Loucy (cell line): ENCODE data around the gene PILRB.
"Not testable (repeated sequence)": the region's sequence is repeated elsewhere in the genome, so short reads cannot be mapped to it uniquely, and the experiment has no call there.

ENCODE experiments used
- H2AFZ ChIP-seq: fragments of 200-600 bp; sonication (generic); 2 replicates; pipeline ENCODE4 v1.6.0; 2016; ENCODE audit warnings: antibody characterized with exemption, mild to moderate bottlenecking, low read length, moderate library complexity
- H3F3A ChIP-seq: fragments of 200-600 bp; 2 replicates; pipeline ENCODE4 v1.6.0; 2016; ENCODE audit warnings: antibody characterized with exemption, low read depth, mild to moderate bottlenecking
- H3K27me3 ChIP-seq: fragments of 200-600 bp; sonication (generic); 2 replicates; pipeline ENCODE4 v1.6.1; 2014; ENCODE audit warnings: low read length, mild to moderate bottlenecking; ENCODE audit not compliant: insufficient read depth, poor library complexity, severe bottlenecking
- H3K36me3 ChIP-seq: fragments of 200-600 bp; sonication (generic); 2 replicates; pipeline ENCODE4 v1.6.1; 2016; ENCODE audit warnings: low read length; ENCODE audit not compliant: insufficient read depth
- H3K4me1 ChIP-seq: fragments of 200-600 bp; sonication (generic); 2 replicates; pipeline ENCODE4 v1.5.1; 2014; ENCODE audit warnings: low read length, mild to moderate bottlenecking; ENCODE audit not compliant: insufficient read depth, poor library complexity, severe bottlenecking
- H3K4me2 ChIP-seq: fragments of 200-600 bp; sonication (generic); 2 replicates; pipeline ENCODE4 v1.6.0; 2014; ENCODE audit warnings: antibody characterized with exemption, low read length, low read depth, mild to moderate bottlenecking; ENCODE audit not compliant: poor library complexity, severe bottlenecking
- H3K4me3 ChIP-seq: fragments of 200-600 bp; sonication (generic); 2 replicates; pipeline ENCODE4 v1.5.1; 2014; ENCODE audit warnings: low read length, mild to moderate bottlenecking, mixed read lengths; ENCODE audit not compliant: poor library complexity, severe bottlenecking
- H3K79me2 ChIP-seq: fragments of 200-600 bp; sonication (generic); 2 replicates; pipeline ENCODE4 v1.6.1; 2014; ENCODE audit warnings: low read length; ENCODE audit not compliant: insufficient read depth
- H3K9ac ChIP-seq: fragments of 200-600 bp; sonication (generic); 2 replicates; pipeline ENCODE4 v1.6.0; 2014; ENCODE audit warnings: mild to moderate bottlenecking, low read depth, low read length, moderate library complexity; ENCODE audit not compliant: poor library complexity, severe bottlenecking
- H3K9me2 ChIP-seq: fragments of 200-600 bp; sonication (generic); replicated peaks from 2 replicates; pipeline ENCODE4 v1.6.1; 2016; ENCODE audit warnings: low read depth, low read length, mixed read lengths
- H3K9me3 ChIP-seq: fragments of 200-600 bp; sonication (generic); 2 replicates; pipeline ENCODE4 v1.6.1; 2014; ENCODE audit warnings: mild to moderate bottlenecking, antibody characterized with exemption, low read length, low read depth; ENCODE audit not compliant: insufficient read depth
- H4K20me1 ChIP-seq: fragments of 200-600 bp; sonication (generic); 2 replicates; pipeline ENCODE4 v1.6.0; 2014; ENCODE audit warnings: antibody characterized with exemption, low read length, mild to moderate bottlenecking; ENCODE audit not compliant: insufficient read depth, poor library complexity, severe bottlenecking
- CTCF ChIP-seq: fragments of 200-600 bp; sonication (generic); conservative IDR thresholded peaks from 2 replicates; pipeline ENCODE4 v1.5.1; 2014; ENCODE audit warnings: mild to moderate bottlenecking, antibody characterized with exemption, low read length
- EZH2phosphoT487 ChIP-seq: fragments of 200-600 bp; IDR thresholded peaks from 2 replicates; pipeline ENCODE4 v1.6.1; 2018; ENCODE audit warnings: antibody characterized with exemption, mild to moderate bottlenecking, moderate library complexity, borderline replicate concordance

The PILRB gene

GRCh38 chr7:100344560-100345287, 13.2 kb upstream of the PILRB start:
- TF ChIP-seq CTCF: peak; percentile 58
- H3K4me2 ChIP-seq, H3F3A ChIP-seq, H3K9me2 ChIP-seq, H3K27me3 ChIP-seq, H3K9ac ChIP-seq, H2AFZ ChIP-seq, H3K4me1 ChIP-seq, H3K4me3 ChIP-seq, H3K9me3 ChIP-seq: not testable (repeated sequence)
- H3K36me3 ChIP-seq: peaks cover 54% of the 10 kb centered on the region
- peaks cover 28% of the 10 kb centered on the region for H4K20me1 ChIP-seq
- peaks cover 39% of the 10 kb centered on the region; the same call in 1 of the 2 replicates for H3K79me2 ChIP-seq

GRCh38 chr7:100345288-100345672, 12.6 kb upstream of the PILRB start:
- H3K4me2 ChIP-seq, H3K9me2 ChIP-seq, H3K4me3 ChIP-seq, H2AFZ ChIP-seq, H3K9me3 ChIP-seq, H3K9ac ChIP-seq, H3F3A ChIP-seq, H3K4me1 ChIP-seq, H3K27me3 ChIP-seq: not testable (repeated sequence)
- peaks cover 58% of the 10 kb centered on the region for H3K36me3 ChIP-seq
- peaks cover 27% of the 10 kb centered on the region for H4K20me1 ChIP-seq
- peaks cover 35% of the 10 kb centered on the region; the same call in 1 of the 2 replicates for H3K79me2 ChIP-seq
- peak; percentile 25; the same call in 1 of the 2 replicates for TF ChIP-seq CTCF

GRCh38 chr7:100346921-100347320, 11.0 kb upstream of the PILRB start:
- no peak overlapping the region for H3K9ac ChIP-seq
- H3K4me2 ChIP-seq: no peak overlapping the region
- H2AFZ ChIP-seq: no peak overlapping the region
- 0 out of 2 replicates have a peak, but pooled peaks cover 2% of the 10 kb centered on the region for H3F3A ChIP-seq
- no peaks in the 10 kb centered on the region for H3K4me1 ChIP-seq
- H3K79me2 ChIP-seq: peaks cover 25% of the 10 kb centered on the region; the same call in 1 of the 2 replicates
- no peaks in the 10 kb centered on the region for H3K9me3 ChIP-seq
- peaks cover 26% of the 10 kb centered on the region for H4K20me1 ChIP-seq
- H3K36me3 ChIP-seq: peaks cover 67% of the 10 kb centered on the region
- no peak for TF ChIP-seq EZH2phosphoT487
- no peak for TF ChIP-seq CTCF
- no peaks in the 10 kb centered on the region for H3K27me3 ChIP-seq
- H3K4me3 ChIP-seq: no peak overlapping the region
- no peaks in the 10 kb centered on the region for H3K9me2 ChIP-seq
